ENCODE measurements around the gene CD2BP2.
"Not testable (repeated sequence)": the region's sequence is repeated elsewhere in the genome, so short reads cannot be mapped to it uniquely, and the experiment has no call there.

Gene CD2BP2

DNA sequence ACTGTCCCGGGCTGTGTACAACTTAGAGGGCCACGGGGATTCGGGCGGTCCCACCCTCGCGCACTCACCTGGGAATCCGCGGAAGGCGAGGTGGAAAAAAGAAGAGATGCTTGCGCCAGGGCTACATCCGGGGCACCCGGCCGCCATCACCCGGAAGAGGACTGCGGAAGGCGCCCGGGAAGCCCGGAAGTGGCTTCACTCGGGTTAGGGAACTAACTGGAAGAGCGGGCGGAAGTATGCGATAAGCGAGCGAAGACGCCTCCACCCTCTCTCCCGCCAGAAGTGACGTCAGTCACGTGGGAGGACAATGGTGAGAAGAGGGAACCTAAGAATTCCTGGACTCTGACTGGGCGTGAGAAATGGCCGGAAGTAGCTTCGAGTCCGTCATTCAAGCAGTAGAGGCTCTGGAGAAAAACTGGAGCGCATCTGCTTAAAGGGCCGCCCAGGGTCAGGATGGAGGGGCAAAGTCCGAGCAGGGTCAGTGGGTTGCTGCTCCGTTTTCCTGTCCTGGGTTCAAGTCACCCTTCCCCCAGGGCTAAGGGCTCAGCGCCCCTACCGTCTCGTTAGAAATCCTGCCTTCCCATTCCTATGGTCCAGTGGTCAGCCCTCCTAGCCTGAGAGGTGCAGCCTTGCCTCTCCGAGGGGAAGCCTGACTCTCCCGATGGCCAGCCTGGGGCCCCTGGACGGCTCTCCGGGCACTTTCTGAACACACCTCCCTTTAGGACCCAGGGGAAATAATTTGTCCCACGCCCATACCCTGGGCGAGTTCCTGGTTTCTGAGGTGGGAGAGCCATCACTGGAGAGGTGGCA, at the start of gene CD2BP2:
Gene CD2BP2, minus strand, starts transcription at position 165 of the 810 bp plus-strand sequence. CDS start 627 bp downstream, outside the sequence.
- peak; percentile 76 to 77 for DNase-seq (ENCODE audit: low read depth in 2 of 2)

DNA sequence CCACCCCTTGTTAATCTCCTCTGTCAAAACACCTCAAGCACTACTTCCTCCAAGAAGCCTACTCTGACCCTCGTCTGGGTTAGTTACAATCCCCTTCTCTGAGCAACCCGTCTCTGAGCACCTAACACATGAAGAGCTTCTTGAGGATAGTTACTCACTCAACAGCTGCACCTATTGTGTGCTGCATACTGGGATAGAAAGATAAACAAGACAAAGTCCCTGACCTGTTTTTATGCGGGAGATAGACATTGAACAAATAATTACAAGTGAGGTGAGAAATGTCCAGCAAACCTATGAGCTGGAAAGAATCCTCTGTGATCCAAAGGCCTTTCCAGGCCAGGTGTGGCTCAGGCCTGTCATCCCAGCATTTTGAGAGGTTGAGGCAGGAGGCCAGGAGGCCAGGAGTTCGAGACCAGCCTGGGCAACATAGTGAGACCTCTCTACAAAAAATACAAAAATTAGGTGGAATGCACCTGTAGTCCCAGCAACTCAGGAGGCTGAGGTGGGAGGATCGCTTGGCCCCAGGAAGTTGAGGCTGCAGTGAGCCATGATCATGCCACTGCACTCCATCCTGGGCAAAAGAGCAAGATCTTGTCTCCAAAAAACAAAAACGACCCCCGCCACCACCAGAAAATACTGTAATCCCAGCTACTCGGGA, 46.8 kb upstream of the CD2BP2 start:
- no peak for DNase-seq (ENCODE audit: low read depth in 2 of 2)

DNA sequence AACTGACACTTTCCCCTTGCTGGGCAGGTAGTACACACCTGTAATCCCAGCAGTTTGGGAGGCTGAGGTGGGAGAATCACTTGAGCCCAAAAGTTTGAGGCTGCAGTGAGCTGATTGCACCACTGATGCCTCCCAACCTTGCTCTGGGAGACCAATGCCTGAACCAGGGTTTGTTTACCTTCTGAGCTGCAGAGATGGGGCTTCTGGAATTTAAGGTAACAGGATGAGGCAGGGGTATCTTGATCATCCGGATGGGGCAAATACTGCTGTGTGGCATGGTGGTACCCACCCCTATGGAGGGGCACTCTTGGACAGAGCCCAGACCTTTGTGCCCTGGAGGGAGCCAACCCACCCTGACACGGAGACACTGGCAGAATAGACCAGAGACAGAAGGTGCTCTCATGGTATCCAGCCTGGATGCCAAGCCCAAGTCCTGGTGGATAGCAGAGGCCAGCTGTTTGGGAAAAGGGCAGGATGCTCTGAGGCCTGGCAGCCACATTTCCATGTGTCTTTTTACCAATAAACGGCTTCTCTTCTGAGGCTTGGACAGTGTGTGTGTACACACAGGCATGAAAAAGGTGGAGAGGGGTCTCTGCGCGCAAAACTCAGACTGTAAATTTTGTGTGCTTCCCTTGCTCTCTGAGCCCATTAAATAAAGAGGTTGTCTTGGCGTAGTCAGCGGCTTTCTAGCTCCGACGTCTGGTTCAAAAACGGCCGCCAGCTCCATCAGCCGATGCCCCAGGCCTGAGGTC, 44.5 kb upstream of the CD2BP2 start:
- no peak for DNase-seq (ENCODE audit: low read depth in 2 of 2)

DNA sequence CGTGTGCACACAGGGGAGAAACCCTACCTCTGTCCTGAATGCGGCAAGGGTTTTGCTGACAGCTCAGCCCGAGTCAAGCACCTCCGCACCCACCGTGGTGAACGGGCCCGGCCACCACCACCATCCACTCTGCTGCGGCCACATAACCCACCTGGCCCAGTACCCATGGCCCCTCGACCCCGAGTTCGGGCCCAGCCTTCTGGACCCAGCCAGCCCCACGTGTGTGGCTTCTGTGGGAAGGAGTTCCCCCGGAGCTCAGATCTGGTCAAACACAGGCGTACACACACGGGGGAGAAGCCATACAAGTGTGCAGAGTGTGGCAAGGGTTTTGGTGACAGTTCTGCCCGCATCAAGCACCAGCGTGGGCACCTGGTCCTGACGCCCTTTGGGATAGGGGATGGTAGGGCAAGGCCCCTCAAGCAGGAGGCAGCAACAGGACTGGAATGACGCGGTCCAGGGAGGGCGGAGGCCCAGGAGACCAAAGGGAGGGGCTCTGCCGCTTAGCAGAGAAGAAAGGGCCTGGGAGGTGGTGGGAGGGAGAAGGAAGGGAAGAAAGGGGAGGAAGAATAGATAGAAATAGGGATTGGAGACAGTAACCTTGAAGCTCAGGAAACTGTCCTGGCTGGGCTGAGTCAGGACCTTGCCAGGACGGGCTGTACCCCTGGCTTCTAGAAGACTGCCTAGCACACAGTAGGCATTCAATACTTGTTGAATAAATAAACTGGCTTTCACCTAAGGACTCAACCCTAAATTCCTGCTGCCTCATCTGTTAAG, 43.7 kb upstream of the CD2BP2 start:
- no peak for DNase-seq (ENCODE audit: low read depth in 2 of 2)

DNA sequence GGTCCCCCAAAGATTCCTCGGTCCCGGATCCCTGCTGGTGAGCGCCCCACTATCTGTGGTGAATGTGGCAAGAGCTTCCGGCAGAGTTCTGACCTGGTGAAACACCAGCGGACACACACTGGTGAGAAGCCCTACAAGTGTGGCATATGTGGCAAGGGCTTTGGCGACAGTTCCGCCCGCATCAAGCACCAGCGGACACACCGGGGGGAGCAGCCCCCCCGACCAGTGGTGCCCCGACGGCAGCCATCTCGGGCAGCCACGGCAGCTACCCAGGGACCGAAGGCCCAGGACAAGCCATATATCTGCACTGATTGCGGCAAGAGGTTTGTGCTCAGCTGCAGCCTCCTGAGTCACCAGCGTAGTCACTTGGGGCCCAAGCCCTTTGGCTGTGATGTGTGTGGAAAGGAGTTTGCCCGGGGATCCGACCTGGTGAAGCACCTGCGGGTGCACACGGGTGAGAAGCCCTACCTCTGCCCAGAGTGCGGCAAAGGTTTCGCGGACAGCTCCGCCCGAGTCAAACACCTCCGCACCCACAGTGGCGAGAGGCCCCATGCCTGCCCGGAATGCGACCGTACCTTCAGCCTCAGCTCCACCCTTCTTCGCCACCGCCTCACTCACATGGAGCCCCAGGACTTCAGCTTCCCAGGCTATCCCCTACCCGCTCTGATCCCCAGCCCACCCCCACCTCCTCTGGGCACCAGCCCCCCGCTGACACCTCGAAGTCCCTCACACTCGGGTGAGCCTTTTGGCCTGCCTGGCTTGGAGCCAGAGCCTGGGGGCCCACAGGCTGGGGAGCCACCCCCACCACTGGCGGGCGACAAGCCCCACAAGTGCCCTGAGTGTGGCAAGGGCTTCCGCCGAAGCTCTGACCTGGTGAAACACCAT, 42.9 kb upstream of the CD2BP2 start:
- no peak for DNase-seq (ENCODE audit: low read depth in 2 of 2)

DNA sequence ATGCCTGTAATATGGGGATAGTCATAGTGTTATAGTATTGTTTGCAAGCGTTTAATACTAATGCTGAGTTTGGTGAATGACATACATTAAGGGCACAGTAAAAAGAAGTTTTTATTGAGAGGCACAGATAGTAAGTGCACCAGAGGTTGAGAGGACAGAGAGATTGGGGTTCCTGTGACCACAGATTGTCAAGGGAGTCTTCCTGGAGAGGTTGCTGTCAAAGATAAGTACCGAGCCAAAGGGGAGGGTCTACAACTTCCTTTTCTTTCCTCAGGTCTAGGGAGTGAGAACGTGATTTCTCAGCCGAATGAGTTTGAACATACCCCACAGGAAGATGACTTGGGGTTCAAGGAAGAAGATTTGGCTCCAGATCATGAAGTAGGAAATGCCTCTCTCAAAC, 41.9 kb upstream of the CD2BP2 start:
- DNase-seq (ENCODE audit: low read depth in 2 of 2), result no peak

DNA sequence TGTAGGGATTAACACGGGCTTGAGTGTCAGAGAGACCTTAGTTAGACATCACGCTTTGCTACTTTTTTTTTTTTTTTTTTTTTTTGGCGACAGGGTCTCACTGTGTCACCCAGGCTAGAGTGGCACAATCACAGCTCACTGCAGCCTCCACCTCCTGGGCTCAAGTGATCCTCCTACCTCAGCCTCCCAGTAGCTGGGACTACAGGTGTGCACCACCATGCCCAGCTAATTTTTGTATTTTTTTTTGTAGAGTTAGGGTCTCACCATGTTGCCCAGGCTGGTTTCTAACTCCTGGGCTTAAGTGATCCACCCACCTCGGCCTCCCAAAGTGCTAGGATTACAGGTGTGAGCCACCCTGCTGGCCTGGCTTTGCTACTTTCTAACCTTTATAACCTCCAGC, 41.5 kb upstream of the CD2BP2 start:
- not testable (repeated sequence) for DNase-seq (ENCODE audit: low read depth in 2 of 2)

DNA sequence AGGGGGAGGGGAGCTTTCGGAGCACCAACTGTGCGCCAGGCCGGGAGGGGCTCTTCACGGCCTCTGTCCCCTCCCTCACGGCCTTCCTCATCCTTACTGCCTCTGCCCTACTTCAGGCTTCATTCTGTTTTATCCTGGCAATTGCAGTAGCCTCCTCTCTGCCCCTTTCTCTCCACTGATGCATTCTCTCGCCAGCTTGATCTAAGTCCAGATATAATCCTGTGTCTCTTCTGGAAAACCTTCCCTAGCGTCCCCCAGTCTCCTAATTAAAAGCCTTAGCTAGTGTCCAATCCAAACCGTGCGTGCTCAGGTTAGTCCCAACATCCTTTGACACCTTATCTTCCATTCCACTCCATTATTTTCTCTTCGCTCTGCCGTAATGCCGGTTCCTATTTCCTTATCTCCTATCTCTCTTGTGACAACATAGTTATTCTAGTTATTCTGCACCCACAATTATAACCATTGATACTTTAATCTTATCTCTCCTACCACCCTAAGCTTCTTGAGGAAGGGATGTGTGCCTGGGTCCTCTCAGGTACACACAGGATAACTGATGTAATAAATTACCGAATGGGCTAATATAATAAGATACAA, 41.0 kb upstream of the CD2BP2 start:
- no peak for DNase-seq (ENCODE audit: low read depth in 2 of 2)

DNA sequence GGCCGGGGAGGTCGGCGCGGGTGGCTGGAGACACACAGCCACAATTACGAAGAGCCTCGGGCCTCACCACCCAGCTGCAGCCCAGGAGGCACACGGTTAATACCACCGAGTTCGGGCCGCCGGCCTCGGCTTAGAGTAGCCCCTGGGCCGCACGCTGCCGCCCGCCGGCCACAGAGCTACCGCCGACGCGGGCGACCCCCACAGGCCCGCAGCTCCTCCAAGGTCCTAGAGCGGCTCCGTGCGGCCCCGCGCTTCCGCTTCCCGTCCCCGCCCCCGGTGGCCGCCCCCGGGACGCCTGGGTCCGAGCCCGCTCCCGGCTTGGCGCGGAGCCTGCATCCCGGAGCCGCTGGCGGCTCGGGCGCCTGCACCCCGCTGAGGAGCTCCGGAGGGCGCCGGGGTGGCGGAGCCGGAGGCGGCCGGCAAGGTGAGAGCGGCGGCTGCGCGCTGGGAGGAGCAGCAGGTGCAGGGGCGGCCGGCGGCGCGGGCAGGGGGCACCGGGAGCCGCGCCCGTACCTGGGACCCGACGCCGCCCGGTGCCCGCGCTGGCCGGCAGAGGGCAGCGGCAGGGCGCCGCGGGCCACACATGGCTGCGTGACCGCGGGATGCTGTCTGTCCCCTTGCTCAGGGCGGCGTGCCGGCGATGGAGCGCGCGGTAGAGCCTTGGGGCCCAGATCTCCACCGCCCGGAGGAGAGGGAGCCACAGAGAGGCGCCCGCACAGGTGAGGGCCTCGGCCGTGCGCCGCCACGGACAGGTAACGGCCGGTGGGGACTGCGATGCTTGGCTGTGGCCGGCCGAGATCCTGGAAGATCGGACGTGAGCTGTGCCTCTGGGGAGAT, 40.3 kb upstream of the CD2BP2 start, which contains the start of gene ZNF48:
Gene ZNF48, plus strand, starts transcription at position 266 of the 837 bp plus-strand sequence. Its CDS starts 375 bp downstream, at position 641.
- DNase-seq (ENCODE audit: low read depth in 2 of 2), result peak in 1 of 2 donors; percentile 49

DNA sequence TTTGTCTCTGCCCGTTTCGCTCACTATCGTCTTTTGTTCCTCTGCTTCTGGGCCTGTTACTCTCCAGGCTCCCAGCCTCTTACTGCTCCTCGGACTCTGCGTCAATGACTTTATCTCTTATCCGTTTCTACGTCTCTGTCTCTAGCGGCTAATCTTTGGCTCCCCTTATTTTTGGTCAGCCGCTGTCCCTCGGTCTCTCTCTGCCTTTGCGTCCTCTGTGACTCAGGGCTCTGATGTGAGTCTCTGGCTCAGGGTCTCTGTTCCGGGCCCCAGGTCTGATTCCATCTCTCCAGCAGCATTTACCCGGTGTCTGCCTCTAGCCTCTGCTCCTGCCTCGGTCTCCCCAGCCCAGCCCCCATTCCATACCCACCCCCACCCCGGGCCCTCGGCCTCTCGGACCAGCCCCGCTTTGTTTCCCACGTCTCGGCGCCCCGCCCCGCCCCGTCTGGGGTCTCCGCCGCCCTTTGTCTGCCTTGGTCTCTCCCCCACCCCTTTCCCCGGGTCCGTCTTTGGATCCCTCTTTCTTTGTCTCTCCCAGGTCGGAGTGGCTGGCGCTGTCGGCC, 39.6 kb upstream of the CD2BP2 start:
- DNase-seq (ENCODE audit: low read depth in 2 of 2), result no peak

DNA sequence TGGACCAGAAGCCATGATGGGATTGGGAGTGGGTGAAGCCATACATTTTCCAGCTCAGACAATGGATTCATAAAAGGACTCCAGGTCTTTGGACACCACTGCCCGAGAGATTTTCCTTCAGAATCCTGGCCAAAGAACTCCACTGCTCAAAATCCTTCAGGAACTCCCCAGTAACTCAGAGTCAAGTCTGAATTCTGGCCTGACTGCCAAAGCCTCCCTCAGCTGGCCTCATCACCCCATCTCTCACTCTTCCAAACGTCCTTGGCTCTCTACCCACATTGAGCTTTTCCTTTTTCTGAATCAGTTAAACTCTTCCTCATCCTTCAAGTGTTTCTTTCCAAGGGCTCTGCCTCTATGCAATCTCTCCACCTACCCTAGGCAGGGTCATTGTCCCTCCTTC, 28.4 kb upstream of the CD2BP2 start:
- no peak for DNase-seq (ENCODE audit: low read depth in 2 of 2)

DNA sequence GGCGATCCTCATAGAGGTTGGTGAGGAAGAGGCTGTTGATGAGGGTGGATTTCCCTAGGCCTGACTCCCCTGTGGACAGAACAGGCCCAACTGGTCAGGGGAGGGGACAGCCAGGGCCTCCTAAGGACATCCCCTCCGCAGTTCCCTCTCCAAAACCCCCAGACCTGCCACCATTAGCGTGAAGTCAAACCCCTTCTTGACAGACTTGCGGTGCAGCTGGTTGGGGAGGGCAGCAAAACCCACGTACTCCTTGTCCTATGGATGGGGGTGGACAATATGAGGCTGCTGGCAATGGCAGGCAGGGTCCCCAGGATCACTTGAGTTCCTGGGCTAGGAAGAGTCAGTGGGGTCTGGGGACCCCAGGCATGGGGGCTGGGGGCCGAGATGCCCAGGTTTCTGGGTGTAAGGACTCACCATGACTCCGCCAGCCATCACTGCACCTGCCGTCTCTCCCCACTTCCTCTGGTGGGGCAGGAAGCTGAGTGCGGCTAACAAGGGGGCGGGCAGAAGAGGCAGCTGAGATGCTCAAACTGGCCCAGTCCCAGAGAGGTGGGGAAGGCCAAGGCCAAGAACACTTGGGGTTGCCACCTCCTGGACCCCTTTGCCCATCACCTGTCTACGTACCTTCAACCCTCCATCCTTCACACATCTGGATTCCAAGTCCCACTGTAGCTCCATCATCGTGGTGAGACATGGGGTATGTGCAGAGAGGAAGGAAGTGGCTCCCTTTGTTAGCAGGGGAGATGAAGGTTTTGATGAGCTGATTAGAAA, 27.2 kb upstream of the CD2BP2 start, which contains the start of gene SEPTIN1:
Gene SEPTIN1, minus strand, starts transcription at position 451 of the 771 bp plus-strand sequence. Its CDS starts 19 bp downstream, at position 432.
- peak; percentile 51 to 62 for DNase-seq (ENCODE audit: low read depth in 2 of 2)

DNA sequence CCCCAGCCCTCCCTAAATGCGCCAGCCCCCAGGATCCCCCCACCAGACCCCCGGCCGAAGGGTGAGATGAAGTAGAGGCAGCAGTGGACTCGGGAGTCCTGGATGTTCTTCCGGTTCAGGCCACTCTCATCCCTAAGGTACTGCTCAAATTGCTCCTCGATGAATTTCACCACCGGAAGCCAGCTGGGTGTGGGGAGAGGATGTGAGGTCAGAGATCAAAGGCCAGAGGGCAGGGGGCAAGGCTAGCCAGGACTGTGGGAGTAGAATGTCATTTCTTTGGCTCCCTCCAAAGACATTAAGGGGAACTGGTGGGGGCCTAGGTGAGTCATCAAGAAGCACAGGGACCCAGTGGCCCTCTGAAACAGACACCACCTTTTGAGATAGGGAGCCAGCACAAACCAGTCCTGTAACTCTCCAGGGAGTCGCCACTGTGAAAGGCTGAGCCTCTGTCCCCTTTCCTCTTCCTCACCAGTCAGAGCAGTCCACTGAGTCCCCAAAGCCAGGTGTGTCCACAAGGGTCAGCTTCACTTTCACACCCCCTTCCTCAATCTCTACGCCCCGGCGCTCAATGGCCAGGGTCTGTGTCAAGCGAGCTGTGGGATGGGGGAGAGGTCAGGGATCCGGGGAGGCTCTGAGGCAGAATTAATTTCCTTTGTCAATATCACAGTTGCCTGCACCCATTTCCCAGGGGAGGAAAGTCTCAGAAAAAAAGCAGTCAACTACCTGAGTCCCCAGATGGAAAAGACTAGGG, 26.4 kb upstream of the CD2BP2 start:
- no peak for DNase-seq (ENCODE audit: low read depth in 2 of 2)

DNA sequence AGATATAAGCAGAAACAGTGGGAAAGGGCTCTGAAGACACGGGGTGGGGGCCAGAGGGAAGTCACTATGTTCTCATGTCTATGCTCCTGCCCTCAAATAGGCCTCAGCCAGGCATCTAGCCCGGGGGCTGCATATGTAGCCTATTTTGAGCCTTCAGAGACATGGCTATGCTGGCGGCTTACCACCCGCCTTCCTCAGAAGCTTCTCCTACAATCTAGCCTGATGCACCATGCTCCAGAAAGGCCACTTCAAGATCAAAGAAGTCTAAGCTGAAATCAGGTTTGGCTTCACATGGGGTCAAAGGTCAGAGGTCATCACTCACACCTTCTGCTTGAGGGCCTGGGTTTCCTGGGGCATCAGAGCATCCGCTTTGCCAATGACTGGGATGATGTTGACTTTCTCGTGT, 25.7 kb upstream of the CD2BP2 start:
- no peak for DNase-seq (ENCODE audit: low read depth in 2 of 2)

DNA sequence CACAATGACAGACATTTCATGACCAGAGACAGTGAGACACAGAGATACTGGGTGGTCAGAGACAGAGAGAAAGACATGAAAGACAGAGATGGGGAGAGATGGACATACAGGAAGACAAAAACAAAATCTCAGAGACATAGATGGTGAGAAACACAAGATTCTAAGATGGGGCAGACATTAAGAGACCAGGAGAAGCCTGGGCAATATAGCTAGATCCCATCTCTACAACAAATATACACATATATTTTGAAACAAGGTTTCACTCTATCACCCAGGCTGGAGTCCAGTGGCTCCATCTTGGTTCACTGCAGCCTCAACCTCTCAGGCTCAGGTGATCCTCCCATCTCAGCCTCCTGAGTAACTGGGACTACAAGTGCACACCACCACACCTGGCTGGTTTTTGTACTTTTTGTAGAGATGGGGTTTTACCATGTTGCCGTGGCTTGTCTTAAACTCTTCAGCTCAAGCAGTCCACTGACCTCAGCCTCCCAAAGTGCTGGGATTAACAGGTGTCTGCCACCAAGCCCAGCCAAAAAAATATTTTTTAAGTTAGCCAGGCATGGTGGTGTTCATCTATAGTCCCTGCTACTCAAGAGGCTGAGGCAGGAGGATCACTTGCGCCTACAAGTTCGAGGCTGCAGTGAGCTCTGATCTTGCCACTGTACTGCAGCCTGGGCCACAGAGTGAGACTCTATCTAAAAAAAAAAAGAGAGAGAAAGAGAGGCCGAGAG, 25.1 kb upstream of the CD2BP2 start:
- DNase-seq (ENCODE audit: low read depth in 2 of 2), result no peak

DNA sequence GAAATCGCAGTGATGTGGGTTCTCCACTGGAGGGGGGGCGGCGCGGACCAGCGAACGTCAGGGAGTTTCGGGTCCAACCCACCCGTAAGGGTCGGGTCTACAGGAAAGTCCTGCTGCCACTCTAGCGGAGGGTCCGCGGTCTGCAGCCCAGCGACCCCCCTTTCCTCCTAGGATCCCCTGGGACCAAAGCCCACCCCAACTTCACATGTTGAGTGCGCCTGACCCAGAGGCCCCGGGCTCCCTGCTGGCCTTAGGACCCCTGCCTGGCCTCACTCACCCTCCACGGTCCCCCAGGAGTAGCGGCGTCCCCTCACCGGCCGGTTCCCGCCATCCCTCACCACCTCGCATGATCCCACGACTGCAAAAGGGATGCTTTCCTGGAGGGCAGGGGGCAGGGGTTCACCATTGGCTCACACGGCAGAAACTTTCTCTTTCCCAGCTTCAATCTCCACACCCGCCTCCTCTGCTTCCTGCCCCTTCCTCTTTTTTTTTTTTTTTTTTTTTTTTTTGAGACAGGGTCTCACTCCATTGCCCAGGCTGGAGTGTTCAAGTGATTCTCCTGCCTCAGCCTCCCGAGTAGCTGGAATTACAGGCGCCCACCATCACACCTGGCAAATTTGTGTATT, 24.2 kb upstream of the CD2BP2 start:
- no peak for DNase-seq (ENCODE audit: low read depth in 2 of 2)

Measured in stimulated activated CD8-positive, alpha-beta memory T cell treated with anti-CD3 and anti-CD28 coated beads, Interleukin-15, amount 100 ng/mL, for 4 hours (primary cell).